ENCODE measurements around the gene NBPF14.
"Not testable (repeated sequence)": the region's sequence is repeated elsewhere in the genome, so short reads cannot be mapped to it uniquely, and the experiment has no call there.

The NBPF14 gene

GRCh38 chr1:148595911-148596310 is at the start of gene NBPF14:
Gene NBPF14, minus strand, starts transcription at chr1:148596011. Its CDS starts 294 bp downstream, at chr1:148595717.
- DNase-seq, result not testable (repeated sequence)

DNA sequence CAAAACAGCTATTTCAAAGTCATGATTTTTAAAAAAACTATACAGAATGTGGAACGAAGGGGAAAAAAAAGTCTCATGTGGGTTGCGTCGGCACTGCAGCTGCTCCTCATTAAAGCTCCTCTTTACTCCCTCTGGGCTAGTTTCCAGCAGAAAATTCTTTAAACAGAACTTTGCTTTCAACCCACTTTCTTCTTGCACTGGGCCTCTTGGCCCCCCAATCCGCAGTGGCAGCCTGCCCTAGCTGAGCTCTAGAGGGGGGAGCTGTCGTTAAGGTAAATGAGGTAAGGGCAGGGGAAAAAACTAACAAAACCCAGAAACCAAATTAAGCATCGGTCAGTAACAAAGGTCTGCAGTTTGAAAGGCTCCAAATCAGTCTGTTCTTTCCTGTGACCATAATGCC is 29.6 kb upstream of the NBPF14 start:
- DNase-seq, result not testable (repeated sequence)

- not testable (repeated sequence) for DNase-seq
Observed at GRCh38 chr1:148618216-148618615, 22.4 kb upstream of the NBPF14 start.

GRCh38 chr1:148605266-148605665 is 9.5 kb upstream of the NBPF14 start:
- DNase-seq, result not testable (repeated sequence)

- not testable (repeated sequence) for DNase-seq
Observed at GRCh38 chr1:148595360-148595759, 451 bp downstream of the NBPF14 start.

DNA sequence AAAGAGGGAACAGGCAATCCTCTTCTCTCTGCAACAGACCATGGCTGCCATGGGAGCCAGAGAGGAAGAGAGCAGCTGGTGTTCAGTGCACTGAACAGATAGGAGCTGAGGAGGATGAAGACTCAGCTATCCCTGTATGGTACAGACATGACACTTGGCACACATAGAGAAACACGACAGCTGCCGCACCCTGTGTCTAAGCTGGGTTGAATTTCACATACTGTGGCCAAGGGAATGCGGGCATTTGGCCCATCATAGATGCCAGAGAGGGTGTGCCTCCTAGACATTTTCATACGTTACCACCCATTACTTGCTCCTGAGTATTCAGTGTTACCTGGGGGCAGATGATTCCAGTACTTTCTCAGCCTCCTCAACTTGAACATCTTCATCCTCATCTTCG is 4.7 kb downstream of the NBPF14 start:
- not testable (repeated sequence) for DNase-seq

DNA sequence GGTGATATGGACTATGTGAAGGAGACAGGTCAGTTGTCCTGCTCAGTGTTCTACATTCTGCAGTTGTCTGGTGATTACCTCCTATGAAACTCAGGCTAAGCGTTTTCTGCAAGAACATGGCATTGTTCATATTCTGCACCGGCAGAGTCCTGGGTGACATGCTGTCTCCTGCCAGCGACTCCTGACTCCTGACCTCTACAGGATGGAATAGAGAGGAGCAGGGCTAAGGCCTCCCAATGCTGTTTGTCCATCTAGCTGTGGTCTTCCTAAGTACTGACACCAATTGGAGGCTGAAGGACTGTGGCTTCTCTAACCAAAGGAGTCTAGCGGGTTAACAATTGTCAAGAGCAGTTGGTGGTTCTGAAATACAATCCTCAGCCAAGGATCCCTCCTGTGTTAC is 63.7 kb downstream of the NBPF14 start:
- DNase-seq, result not testable (repeated sequence)

DNA sequence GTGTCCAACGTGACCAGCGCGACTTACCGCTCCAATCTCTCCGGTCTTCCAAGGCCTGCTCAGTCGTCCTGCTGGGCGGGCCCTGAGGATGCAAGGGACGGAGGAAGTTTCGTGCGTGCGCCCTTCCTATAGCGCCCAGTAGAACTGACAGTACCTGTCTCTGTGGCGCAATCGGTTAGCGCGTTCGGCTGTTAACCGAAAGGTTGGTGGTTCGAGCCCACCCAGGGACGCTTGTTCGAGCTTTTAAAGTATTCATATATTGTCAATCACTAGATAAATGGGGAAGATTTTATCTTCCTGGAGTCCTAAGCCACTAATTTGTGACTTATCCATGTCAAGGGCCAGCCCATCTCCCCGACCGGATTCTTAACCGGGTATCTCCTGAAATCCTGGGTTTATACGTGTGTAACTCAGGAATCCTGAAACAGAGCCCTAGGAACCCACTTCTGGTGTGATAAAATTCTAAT is 66.7 kb downstream of the NBPF14 start:
- peak; percentile 65 to 84 (median 79) for DNase-seq

- DNase-seq, result not testable (repeated sequence)
Observed at GRCh38 chr1:148528591-148528990, 67.2 kb downstream of the NBPF14 start.

GRCh38 chr1:148526587-148526986 is 69.2 kb downstream of the NBPF14 start:
- not testable (repeated sequence) for DNase-seq

DNA sequence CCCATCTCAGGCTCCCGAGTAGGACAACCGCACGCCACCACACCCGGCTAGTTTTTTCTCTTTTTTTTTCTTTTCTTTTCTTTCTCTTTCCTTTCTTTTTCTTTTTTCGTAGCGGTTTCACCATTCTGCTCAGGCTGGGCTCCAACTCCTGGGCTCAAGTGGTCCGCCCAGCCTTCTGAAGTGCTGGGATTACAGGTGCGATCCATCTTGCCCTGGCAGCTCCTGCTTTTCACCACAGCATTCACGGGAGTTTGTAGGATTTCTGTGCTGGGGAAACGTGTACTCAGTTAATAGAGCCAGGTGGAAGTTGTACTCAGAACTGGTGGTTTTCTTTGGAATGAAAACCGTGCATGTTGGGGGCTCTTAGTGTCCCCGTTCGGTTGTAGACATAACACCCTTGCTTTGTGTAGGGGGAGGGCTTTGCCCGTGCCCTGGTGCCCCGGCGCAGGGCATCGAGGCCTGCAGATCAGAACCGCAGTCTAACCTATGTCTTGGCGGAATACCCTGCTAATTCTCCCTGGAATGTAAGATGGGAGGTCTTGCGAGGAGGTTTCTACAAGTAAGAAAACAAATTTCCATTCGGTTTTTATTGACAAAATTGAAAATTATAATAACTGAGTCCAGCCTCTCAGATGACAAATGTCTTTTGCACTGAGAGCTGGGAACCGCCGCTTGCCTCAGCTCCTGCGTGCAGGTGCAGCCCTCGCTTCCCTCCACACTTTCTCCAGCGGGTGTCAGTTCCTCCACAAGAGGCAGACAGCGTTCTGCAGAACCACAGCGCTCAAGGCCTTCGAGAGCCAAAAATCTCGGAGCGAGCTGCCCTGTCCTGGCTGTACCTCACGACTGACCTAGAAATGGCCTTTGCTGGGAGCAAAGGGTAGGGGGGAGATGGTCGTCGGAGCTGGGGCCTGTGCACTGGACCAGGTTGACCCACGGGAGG is 72.3 kb downstream of the NBPF14 start:
- not testable (repeated sequence) for DNase-seq

DNA sequence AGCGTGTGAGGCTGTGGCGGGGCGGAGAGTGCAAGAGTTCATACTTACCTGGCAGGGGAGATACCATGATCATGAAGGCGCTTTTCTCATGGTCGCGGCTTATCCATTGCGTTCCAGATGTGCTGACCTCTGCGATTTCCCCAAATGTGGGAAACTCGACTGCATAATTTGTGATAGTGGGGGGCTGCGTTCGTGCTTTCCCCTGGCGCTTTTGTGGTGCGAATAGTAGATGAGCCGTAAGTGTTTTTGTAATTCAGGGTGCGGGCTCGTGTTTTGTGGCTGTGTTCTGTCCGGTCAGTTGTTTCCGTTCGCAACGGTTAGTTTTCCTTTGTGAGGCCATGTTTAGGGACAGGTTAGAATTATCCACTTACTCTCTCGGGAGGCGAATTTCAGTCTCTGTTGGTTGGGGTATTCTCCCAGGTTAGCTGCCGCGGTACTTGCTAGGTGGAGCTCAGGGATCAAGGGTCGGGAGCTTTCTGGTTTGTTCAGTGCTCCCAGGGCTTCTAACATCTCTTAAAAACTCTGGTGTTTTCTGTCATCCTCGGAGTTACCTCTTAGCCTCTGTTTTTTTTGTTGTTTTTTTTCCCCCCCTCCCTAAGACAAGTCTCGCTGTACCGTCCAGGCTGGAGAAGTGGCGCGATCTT is 73.1 kb downstream of the NBPF14 start:
- peak; percentile 92 to 98 (median 97) for DNase-seq

- peak; percentile 75 to 90 (median 86) for DNase-seq
Observed at GRCh38 chr1:148522072-148522471, 73.7 kb downstream of the NBPF14 start.

DNA sequence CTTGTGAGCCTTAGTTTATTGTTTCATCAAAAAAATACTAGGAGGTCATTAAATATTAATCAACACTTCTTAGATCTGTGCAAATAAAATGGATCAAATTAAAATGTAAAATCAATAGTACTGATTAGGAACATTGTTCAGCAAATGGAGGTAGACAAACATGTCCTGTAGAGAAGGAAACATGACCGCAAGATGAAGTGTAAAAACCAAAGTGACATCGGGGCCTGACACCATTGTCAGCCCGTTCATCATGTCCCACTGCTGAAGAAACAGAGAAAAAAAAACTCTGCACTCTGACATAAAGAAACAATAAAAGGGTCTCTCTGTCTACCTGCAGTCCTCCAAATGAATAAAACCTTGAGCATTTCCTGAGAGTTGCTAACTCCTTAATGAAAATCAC is 81.5 kb downstream of the NBPF14 start:
- not testable (repeated sequence) for DNase-seq

DNA sequence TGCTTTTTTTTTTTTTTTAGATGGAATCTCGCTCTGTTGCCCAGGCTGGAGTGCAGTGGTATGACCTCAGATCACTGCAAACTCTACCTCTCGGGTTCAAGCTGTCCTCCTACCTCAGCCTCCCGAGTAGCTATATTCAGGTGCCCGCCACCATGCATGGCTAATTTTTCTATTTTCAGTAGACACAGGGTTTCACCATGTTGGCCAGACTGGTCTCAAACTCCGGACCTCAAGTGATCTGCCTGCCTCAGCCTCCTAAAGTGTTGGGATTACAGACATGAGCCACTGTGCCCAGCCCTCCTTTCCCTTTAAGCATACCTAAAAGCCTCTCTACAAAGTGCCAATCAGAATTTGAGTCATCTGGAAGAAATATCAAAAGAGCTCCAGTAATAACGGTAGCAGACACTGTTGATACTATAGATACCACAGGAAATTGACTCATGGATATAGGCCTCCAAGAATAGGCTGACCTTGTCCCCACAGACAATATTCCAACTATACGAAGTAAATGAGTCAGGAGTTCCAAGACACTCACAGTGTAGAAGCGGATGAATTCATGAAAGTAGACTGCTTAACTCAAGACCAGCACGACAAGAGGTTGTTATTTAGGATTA is 83.1 kb downstream of the NBPF14 start:
- not testable (repeated sequence) for DNase-seq

DNA sequence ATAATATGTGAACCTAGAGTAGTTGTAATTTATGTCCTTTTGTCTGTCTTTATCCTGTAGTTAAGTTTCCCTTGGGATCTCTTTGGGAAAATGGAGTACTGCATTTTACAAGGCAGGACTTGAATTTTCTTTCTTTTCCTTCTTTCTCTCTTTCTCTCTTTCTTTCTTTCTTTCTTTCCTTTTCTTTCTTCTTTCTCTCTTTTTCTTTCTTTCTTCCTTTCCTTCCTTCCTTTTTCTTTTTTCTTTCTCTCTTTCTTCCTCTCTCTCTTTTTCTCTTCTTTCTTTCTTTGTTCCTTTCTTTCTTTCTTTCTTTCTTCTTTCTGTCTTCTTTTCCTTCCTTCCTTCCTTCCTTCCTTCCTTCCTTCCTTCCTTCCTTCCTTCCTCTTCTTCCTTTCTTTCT is 101.9 kb downstream of the NBPF14 start:
- not testable (repeated sequence) for DNase-seq

DNA sequence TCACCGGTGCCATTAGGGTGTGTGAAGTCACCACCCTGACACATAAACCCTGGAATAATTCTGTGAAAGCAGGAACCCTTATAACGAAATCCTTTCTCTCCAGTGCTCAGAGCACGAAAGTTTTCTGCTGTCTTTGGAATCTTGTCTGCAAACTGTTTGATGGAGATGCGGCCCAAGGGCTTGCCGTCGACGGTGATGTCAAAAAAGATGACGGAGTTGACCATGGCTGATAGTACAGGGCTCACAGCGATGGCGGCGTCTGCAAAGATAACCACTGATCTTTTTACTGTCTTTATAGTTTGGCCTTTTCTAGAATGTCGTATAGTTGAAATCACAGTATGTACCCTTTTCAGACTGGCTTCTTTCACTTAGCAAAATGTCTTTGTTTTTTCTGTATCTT is 112.8 kb downstream of the NBPF14 start, which contains the start of gene PPIAL4G:
Gene PPIAL4G (minus strand): TSS at position 274 of the 400 bp plus-strand sequence. CDS start 50 bp downstream, at position 224.
- DNase-seq, result not testable (repeated sequence)

Measured in NCI-H1417 (cell line).